Measurements from ENCODE around the gene PCCA. TPM values are rescaled to one million over a fixed set of nuclear protein-coding genes. Genes with fewer than 3 reads are reported as not detected.
"Not testable (repeated sequence)": the region's sequence is repeated elsewhere in the genome, so short reads cannot be mapped to it uniquely, and the experiment has no call there.

Gene PCCA
- total RNA-seq, 1 experiment from 2014 or later: 16.1 TPM

DNA sequence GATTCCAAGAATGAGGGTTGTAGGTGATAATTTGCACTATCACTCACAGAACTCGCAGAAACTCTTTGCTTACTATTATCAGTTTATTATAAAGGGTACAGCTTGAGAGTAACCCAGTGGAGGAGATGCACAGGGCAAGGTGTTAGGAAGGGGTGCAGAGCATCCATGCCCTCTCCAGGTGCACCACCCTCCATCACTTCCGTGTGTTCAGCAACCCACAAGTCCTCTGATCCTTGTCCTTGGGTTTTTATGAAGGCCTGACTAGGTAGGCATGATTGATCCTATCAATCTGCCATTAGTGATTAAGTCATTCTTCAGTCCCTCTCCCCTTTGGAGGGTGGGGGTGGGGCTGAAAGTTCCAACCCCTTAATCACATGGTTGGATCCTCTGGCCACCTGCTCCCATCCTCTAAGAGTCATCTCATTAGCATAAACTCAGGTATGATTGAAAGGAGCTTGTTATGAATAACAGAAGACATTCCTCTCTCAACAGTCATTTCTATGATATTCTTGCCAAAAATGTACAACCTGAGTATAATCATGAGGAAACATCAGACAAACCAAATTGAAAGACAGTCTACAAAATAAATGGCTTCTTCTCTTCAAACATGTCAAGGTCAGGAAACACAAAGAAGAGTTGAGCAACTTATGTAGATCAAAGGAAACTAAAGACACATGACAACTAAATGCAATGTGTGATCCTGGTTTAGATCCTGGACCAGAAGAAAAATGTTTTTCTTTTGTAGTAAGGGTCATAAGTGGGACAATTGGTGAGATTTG is 225.4 kb downstream of the PCCA start:
- Histone ChIP-seq H3K27ac (no peak overlapping the region), H3K4me1 (replicated peaks; ENCODE audit: insufficient read depth) (no peaks in the 10 kb centered on the region), H3K36me3 (ENCODE audit: low read depth) (no peaks in the 10 kb centered on the region), H3K4me3 (no peak overlapping the region), H3K27me3 (ENCODE audit: insufficient read depth, low read depth) (no peaks in the 10 kb centered on the region), H3K79me2 (ENCODE audit: low read depth) (no peaks in the 10 kb centered on the region), H3K9me3 (ENCODE audit: insufficient read depth, low read depth) (no peaks in the 10 kb centered on the region), H3F3A (ENCODE audit: insufficient read depth, low read depth) (no peaks in the 10 kb centered on the region), H3K4me2 (no peak overlapping the region), H2AFZ (no peak overlapping the region), H4K20me1 (ENCODE audit: insufficient read depth) (no peaks in the 10 kb centered on the region), H3K9me2 (ENCODE audit: insufficient read depth) (no peaks in the 10 kb centered on the region)
- ChIA-PET CTCF (no interaction called here), POLR2A (ENCODE audit: unreplicated experiment) (interaction anchor here (0.6 kb wide), 1 partner anchor 357 kb away, joined by 9 read pairs; no protein-coding TSS in a partner anchor)
- intact Hi-C loops (cut with micrococcal nuclease; ENCODE audit: unreplicated experiment): no loop called here
- no TSS peak for BruUV-seq (replicated peaks)
- TF ChIP-seq EZH2 (IDR thresholded peaks at IDR 0.05; ENCODE audit: low read depth): no peak
- TF ChIP-seq, protein P1, sequence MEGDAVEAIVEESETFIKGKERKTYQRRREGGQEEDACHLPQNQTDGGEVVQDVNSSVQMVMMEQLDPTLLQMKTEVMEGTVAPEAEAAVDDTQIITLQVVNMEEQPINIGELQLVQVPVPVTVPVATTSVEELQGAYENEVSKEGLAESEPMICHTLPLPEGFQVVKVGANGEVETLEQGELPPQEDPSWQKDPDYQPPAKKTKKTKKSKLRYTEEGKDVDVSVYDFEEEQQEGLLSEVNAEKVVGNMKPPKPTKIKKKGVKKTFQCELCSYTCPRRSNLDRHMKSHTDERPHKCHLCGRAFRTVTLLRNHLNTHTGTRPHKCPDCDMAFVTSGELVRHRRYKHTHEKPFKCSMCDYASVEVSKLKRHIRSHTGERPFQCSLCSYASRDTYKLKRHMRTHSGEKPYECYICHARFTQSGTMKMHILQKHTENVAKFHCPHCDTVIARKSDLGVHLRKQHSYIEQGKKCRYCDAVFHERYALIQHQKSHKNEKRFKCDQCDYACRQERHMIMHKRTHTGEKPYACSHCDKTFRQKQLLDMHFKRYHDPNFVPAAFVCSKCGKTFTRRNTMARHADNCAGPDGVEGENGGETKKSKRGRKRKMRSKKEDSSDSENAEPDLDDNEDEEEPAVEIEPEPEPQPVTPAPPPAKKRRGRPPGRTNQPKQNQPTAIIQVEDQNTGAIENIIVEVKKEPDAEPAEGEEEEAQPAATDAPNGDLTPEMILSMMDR (conservative IDR thresholded peaks at IDR 0.05): no peak
- DNase-seq: peak in 1 of 2 experiments; percentile 56

DNA sequence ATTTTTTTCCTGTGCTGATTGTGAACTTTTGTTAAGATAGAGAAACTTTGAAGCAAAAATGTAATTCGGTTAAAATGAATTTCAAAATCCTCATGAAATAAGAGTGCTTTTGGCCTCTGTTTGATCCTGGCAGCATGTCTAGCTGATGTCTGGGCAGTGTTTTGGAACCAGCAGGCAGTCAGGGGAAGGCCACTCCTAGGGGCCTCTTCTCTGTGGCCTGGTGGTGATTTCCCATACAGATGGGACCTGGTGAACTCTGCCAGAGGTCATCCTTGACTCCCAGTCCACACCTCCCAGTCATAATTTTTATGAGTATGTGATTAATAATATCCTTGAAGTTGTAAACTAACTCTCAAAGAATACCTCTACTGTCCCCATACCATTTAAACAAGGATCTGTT is 226.6 kb downstream of the PCCA start:
- H3K4me3 ChIP-seq: no peak overlapping the region
- BruUV-seq (replicated peaks): no TSS peak
- H4K20me1 ChIP-seq (ENCODE audit: insufficient read depth): no peaks in the 10 kb centered on the region
- no peaks in the 10 kb centered on the region for H3K9me3 ChIP-seq (ENCODE audit: insufficient read depth, low read depth)
- no peaks in the 10 kb centered on the region for H3K27me3 ChIP-seq (ENCODE audit: insufficient read depth, low read depth)
- no peaks in the 10 kb centered on the region for H3K79me2 ChIP-seq (ENCODE audit: low read depth)
- no peak overlapping the region for H3K4me2 ChIP-seq
- POLR2A ChIA-PET (ENCODE audit: unreplicated experiment): no interaction called here
- H3K36me3 ChIP-seq (ENCODE audit: low read depth): no peaks in the 10 kb centered on the region
- no peaks in the 10 kb centered on the region for H3K9me2 ChIP-seq (ENCODE audit: insufficient read depth)
- no peaks in the 10 kb centered on the region for H3K4me1 ChIP-seq (replicated peaks; ENCODE audit: insufficient read depth)
- H2AFZ ChIP-seq: no peak overlapping the region
- intact Hi-C loops (cut with micrococcal nuclease; ENCODE audit: unreplicated experiment): no loop called here
- DNase-seq: no peak
- CTCF ChIA-PET: no interaction called here
- no peak overlapping the region for H3K27ac ChIP-seq
- no peak for TF ChIP-seq EZH2 (IDR thresholded peaks at IDR 0.05; ENCODE audit: low read depth)
- TF ChIP-seq, protein P1 (conservative IDR thresholded peaks at IDR 0.05): no peak
- no peaks in the 10 kb centered on the region for H3F3A ChIP-seq (ENCODE audit: insufficient read depth, low read depth)

DNA sequence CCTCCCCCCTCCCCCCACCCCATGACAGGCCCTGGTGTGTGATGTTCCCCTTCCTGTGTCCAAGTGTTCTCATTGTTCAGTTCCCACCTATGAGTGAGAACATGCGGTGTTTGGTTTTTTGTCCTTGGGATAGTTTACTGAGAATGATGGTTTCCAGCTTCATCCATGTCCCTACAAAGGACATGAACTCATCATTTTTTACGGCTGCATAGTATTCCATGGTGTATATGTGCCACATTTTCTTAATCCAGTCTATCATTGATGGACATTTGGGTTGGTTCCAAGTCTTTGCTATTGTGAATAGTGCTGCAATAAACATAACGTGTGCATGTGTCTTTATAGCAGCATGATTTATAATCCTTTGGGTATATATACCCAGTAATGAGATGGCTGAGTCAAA is 229.6 kb downstream of the PCCA start:
- H3K79me2 ChIP-seq (ENCODE audit: low read depth); H3K9me3 ChIP-seq (ENCODE audit: insufficient read depth, low read depth); H4K20me1 ChIP-seq (ENCODE audit: insufficient read depth); H3K4me1 ChIP-seq (replicated peaks; ENCODE audit: insufficient read depth); H3F3A ChIP-seq (ENCODE audit: insufficient read depth, low read depth); BruUV-seq (replicated peaks); CTCF ChIA-PET; H3K4me2 ChIP-seq; intact Hi-C loops (cut with micrococcal nuclease; ENCODE audit: unreplicated experiment); H2AFZ ChIP-seq; H3K4me3 ChIP-seq; POLR2A ChIA-PET (ENCODE audit: unreplicated experiment); H3K9me2 ChIP-seq (ENCODE audit: insufficient read depth); H3K27me3 ChIP-seq (ENCODE audit: insufficient read depth, low read depth); H3K27ac ChIP-seq; H3K36me3 ChIP-seq (ENCODE audit: low read depth); DNase-seq: not testable (repeated sequence)

DNA sequence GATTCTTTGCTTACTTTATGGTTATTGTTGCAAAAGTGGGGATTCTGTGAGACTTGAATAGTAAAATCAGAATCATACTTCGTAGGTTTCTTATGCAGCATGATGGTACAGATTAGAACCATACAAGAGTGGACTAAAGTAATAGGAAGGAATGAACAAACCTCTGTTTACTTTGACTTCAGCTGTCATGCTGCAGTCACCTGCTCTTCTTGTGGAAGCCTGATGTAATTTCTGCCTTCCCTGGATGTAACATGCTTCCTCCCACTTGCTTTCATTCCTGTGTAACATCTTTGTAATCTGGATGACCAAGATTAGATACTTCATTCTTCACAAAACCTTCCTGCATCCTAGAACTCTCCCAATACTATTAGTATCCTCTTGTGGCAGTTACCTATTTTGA is 235.0 kb downstream of the PCCA start:
- TF ChIP-seq, protein P1 (conservative IDR thresholded peaks at IDR 0.05): no peak
- TF ChIP-seq EZH2 (IDR thresholded peaks at IDR 0.05; ENCODE audit: low read depth): no peak
- DNase-seq: no peak
- Histone ChIP-seq H3K9me2 (ENCODE audit: insufficient read depth) (no peaks in the 10 kb centered on the region), H3K4me3 (no peak overlapping the region), H3K9me3 (ENCODE audit: insufficient read depth, low read depth) (no peaks in the 10 kb centered on the region), H3K36me3 (ENCODE audit: low read depth) (no peaks in the 10 kb centered on the region), H2AFZ (no peak overlapping the region), H3K4me1 (replicated peaks; ENCODE audit: insufficient read depth) (no peaks in the 10 kb centered on the region), H4K20me1 (ENCODE audit: insufficient read depth) (no peaks in the 10 kb centered on the region), H3K27ac (no peak overlapping the region), H3K4me2 (no peak overlapping the region), H3K79me2 (ENCODE audit: low read depth) (no peaks in the 10 kb centered on the region), H3K27me3 (ENCODE audit: insufficient read depth, low read depth) (no peaks in the 10 kb centered on the region), H3F3A (ENCODE audit: insufficient read depth, low read depth) (no peaks in the 10 kb centered on the region)
- no TSS peak for BruUV-seq (replicated peaks)
- ChIA-PET POLR2A (ENCODE audit: unreplicated experiment) (no interaction called here), CTCF (no interaction called here)
- intact Hi-C loops (cut with micrococcal nuclease; ENCODE audit: unreplicated experiment): no loop called here

Data from PC-9 (cell line).